HL-60 (cell line): ENCODE measurements around the gene KRTAP9-9.
"Not testable (repeated sequence)": the region's sequence is repeated elsewhere in the genome, so short reads cannot be mapped to it uniquely, and the experiment has no call there.

Experiments used
- DNase-seq, 2 experiments: peaks; one replicate each; pipeline ENCODE4 v3.0.0-alpha.2; 2010 to 2020; ENCODE audit warnings: low read depth in 1 of 2, low spot score in 1 of 2
- H3K27ac ChIP-seq: fragments of 250-450 bp; sonication (Bioruptor Pico); replicated peaks from 2 replicates; pipeline ENCODE4 v1.5.1; 2020; ENCODE audit warnings: mild to moderate bottlenecking, moderate library complexity
- H3K27me3 ChIP-seq: fragments of 250-450 bp; sonication (Bioruptor Pico); 2 replicates; pipeline ENCODE4 v1.5.1; 2021; ENCODE audit warnings: mild to moderate bottlenecking, moderate library complexity; ENCODE audit not compliant: insufficient read depth, poor library complexity, severe bottlenecking
- H3K4me3 ChIP-seq: replicated peaks from 2 replicates; pipeline ENCODE4 v1.5.1; 2011; ENCODE audit warnings: mild to moderate bottlenecking, control low read depth, low read length; ENCODE audit not compliant: insufficient read depth
- CTCF ChIP-seq: IDR thresholded peaks from one replicate; pipeline ENCODE4 v1.5.1; 2011; ENCODE audit warnings: low read length, control low read depth, inconsistent platforms; ENCODE audit not compliant: insufficient read depth
- GABPA ChIP-seq: IDR thresholded peaks from 2 replicates; pipeline ENCODE4 v1.6.1; 2012; ENCODE audit warnings: low read depth
- POLR2AphosphoS5 ChIP-seq: IDR thresholded peaks from 2 replicates; pipeline ENCODE4 v1.6.1; 2012; ENCODE audit warnings: low read depth
- REST ChIP-seq: IDR thresholded peaks from 2 replicates; pipeline ENCODE4 v1.6.1; 2012; ENCODE audit warnings: low read depth; ENCODE audit not compliant: insufficient replicate concordance
- SPI1 ChIP-seq: IDR thresholded peaks from 2 replicates; pipeline ENCODE4 v1.6.1; 2012; ENCODE audit warnings: low read depth, mild to moderate bottlenecking, borderline replicate concordance
- long read RNA-seq: library from polyadenylated mRNA; unstranded; transcript quantifications from one replicate; pipeline ENCODE4 v2.0.0, GENCODE V29; 2020

The KRTAP9-9 gene
- long read RNA-seq, result 0 reads

- not testable (repeated sequence) for H3K27me3 ChIP-seq, H3K27ac ChIP-seq, DNase-seq, H3K4me3 ChIP-seq
Observed at GRCh38 chr17:41255381-41256290, at the start of gene KRTAP9-9. KRTAP9-9 (plus strand) TSS chr17:41255384.

- no peak for TF ChIP-seq SPI1
- TF ChIP-seq REST, result no peak
- TF ChIP-seq GABPA, result no peak
- no peak for TF ChIP-seq CTCF
- TF ChIP-seq POLR2AphosphoS5, result no peak
- Histone ChIP-seq H3K27me3 (peaks cover 7% of the 10 kb centered on the region), H3K27ac (no peak overlapping the region), H3K4me3 (no peak overlapping the region)
- DNase-seq, result no peak
Observed at GRCh38 chr17:41211845-41212466, 43.2 kb upstream of the KRTAP9-9 start.

GRCh38 chr17:41212524-41213169 is 42.5 kb upstream of the KRTAP9-9 start:
- H3K27ac ChIP-seq, result no peak overlapping the region
- TF ChIP-seq CTCF (no peak), GABPA (no peak), POLR2AphosphoS5 (no peak), SPI1 (no peak), REST (no peak)
- DNase-seq, result no peak
- peaks cover 3% of the 10 kb centered on the region for H3K27me3 ChIP-seq
- no peak overlapping the region for H3K4me3 ChIP-seq

GRCh38 chr17:41215681-41216080 is 39.5 kb upstream of the KRTAP9-9 start:
- no peak overlapping the region for H3K27ac ChIP-seq
- H3K4me3 ChIP-seq, result no peak overlapping the region
- H3K27me3 ChIP-seq, result no peaks in the 10 kb centered on the region
- TF ChIP-seq GABPA (no peak), SPI1 (no peak), POLR2AphosphoS5 (no peak), CTCF (no peak), REST (no peak)
- DNase-seq, result no peak
